ENCODE measurements around the gene SMC4. TPM values are rescaled to one million over a fixed set of nuclear protein-coding genes. Genes with fewer than 3 reads are reported as not detected.

SMC4 gene
- polyA plus RNA-seq, 1 of the 3 experiments (the other 2 are of a cell fraction) = 26.1 TPM

DNA sequence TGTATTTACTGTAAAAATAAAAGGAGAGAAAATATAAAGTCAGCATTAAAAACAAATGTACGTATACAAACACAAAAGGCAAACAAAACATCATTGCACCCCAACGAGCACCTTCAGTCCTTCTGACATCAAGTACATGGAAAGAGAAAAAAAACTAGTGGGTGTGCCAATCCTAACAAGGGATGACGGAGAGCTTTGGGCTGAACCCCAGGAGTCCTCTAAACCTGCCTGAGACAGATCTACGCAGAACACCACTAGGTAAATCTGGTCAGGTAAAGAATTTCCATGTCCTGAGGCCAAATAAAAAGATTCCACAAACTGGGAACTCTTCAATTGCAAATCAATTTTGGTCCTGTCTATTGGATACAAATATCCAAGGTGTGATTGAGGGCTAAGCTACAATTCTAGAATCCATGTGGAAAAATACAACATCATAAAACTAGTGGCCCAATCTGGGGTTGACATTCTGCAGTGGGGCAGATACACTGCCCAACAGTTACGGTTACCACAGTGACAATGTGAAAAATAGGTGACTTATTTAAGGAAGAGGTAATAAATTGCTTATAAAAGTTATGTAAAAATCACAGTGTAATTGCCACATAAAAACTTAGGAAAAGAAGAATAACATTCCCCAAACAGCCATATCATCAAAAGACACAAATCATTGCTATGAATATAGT is 14.7 kb upstream of the SMC4 start:
- Histone ChIP-seq H3K27me3 (ENCODE audit: insufficient read depth) (no peaks in the 10 kb centered on the region), H3K4me2 (no peak overlapping the region), H3K4me3 (ENCODE audit: low read depth in 2 of 2, low read length in 1 of 2) (no peak overlapping the region), H3K9ac (no peak overlapping the region), H3K4me1 (ENCODE audit: control insufficient read depth in 1 of 2, insufficient read depth in 2 of 2, low read depth in 1 of 2, low read length in 1 of 2) (peaks cover 0 to 5% of the 10 kb centered on the region in 2 experiments; a peak in 1 of 4 replicates), H2AFZ (ENCODE audit: low read depth) (no peak overlapping the region), H3K79me2 (ENCODE audit: insufficient read depth) (peaks cover 28% of the 10 kb centered on the region), H4K20me1 (ENCODE audit: insufficient read depth) (no peaks in the 10 kb centered on the region), H3K36me3 (replicated peaks in 1 of 2; ENCODE audit: control insufficient read depth in 1 of 2, insufficient read depth in 2 of 2, low read length in 1 of 2) (peaks cover 8 to 9% of the 10 kb centered on the region in 2 experiments), H3K27ac (ENCODE audit: low read depth in 2 of 2, low read length in 1 of 2) (no peak overlapping the region), H3K9me3 (no peaks in the 10 kb centered on the region), H3K9me2 (no peaks in the 10 kb centered on the region), H3F3A (replicated peaks; ENCODE audit: insufficient read depth) (peaks cover 3% of the 10 kb centered on the region)
- ChIA-PET CTCF (interaction anchor here (0.6 kb wide), 1 partner anchor 48 kb away, joined by 3 read pairs; no protein-coding TSS in a partner anchor), POLR2A (no interaction called here)
- TF ChIP-seq FOSL2 (IDR thresholded peaks at IDR 0.05; ENCODE audit: borderline replicate concordance, low read depth) (no peak), SIN3A (IDR thresholded peaks at IDR 0.05; ENCODE audit: borderline replicate concordance, low read depth, low read length) (no peak), ELF1 (IDR thresholded peaks at IDR 0.05) (no peak), RCOR1 (IDR thresholded peaks at IDR 0.05; ENCODE audit: low read length) (no peak), TEAD4 (IDR thresholded peaks at IDR 0.05; ENCODE audit: borderline replicate concordance, insufficient read depth) (no peak), EP300 (IDR thresholded peaks at IDR 0.05; ENCODE audit: borderline replicate concordance in 1 of 2, low read depth in 1 of 2, low read length in 1 of 2) (no peak), FOXJ3 (CRISPR knock-in tag; IDR thresholded peaks at IDR 0.05) (no peak), TCF12 (IDR thresholded peaks at IDR 0.05) (no peak), NFIC (IDR thresholded peaks at IDR 0.05; ENCODE audit: borderline replicate concordance) (no peak), RXRA (IDR thresholded peaks at IDR 0.05; ENCODE audit: borderline replicate concordance, low read depth) (no peak), RFX5 (IDR thresholded peaks at IDR 0.05; ENCODE audit: low read length) (no peak)
- WGBS (ENCODE audit: low lambda C conversion rate) = 95% methylated on average over 5 of the region's 5 CpGs
- DNase-seq = no peak

DNA sequence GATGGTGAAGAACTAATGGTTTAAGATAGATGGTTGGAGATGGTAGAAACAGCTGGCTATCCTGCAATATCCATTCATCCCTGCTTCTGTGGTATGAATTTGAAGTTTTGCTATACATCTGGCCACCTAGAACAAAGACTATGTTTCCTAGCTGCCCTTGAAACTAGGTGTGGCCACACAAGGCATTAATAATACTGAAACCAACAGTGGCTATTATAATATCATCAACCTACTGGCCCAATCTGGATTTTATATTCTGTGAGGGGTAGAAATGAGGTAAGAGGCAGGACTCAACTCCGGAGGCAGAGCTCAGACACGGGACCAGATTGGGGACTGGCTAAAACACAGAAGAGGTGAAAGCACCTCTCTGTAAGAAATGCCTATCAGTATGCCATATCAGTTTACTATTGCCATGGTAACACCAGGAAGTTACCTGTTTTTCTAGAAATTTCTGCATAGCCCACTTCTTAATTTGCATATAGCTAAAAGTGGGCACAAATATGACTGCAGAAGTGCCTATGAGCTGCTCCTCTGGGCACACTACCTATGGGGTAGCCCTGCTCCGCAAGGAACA is 8.8 kb upstream of the SMC4 start:
- Histone ChIP-seq H3K27me3 (ENCODE audit: insufficient read depth) (no peaks in the 10 kb centered on the region), H3K9me2 (no peaks in the 10 kb centered on the region), H3K36me3 (replicated peaks in 1 of 2; ENCODE audit: control insufficient read depth in 1 of 2, insufficient read depth in 2 of 2, low read length in 1 of 2) (no peaks in the 10 kb centered on the region), H3K4me1 (ENCODE audit: control insufficient read depth in 1 of 2, insufficient read depth in 2 of 2, low read depth in 1 of 2, low read length in 1 of 2) (peaks cover 4 to 6% of the 10 kb centered on the region in 2 experiments; a peak in 2 of 4 replicates), H3K79me2 (ENCODE audit: insufficient read depth) (peaks cover 78% of the 10 kb centered on the region), H3K9me3 (no peaks in the 10 kb centered on the region), H2AFZ (ENCODE audit: low read depth) (no peak overlapping the region), H3K27ac (ENCODE audit: low read depth in 2 of 2, low read length in 1 of 2) (no peak overlapping the region), H3K4me2 (no peak overlapping the region), H4K20me1 (ENCODE audit: insufficient read depth) (no peaks in the 10 kb centered on the region), H3K4me3 (ENCODE audit: low read depth in 2 of 2, low read length in 1 of 2) (no peak overlapping the region), H3F3A (replicated peaks; ENCODE audit: insufficient read depth) (peaks cover 8% of the 10 kb centered on the region), H3K9ac (no peak overlapping the region)
- DNase-seq = no peak
- TF ChIP-seq POLR2AphosphoS5 (IDR thresholded peaks at IDR 0.05; ENCODE audit: low read depth, low read length) (no peak), TAF1 (IDR thresholded peaks at IDR 0.05; ENCODE audit: borderline replicate concordance, low read depth, low read length) (no peak), SMC3 (IDR thresholded peaks at IDR 0.05; ENCODE audit: low read depth, low read length) (no peak), FOSL2 (IDR thresholded peaks at IDR 0.05; ENCODE audit: borderline replicate concordance, low read depth) (no peak), EZH2phosphoT487 (IDR thresholded peaks at IDR 0.05; ENCODE audit: borderline replicate concordance, low read depth) (no peak), ELF1 (IDR thresholded peaks at IDR 0.05) (no peak), CHD2 (IDR thresholded peaks at IDR 0.05; ENCODE audit: low read length, partially characterized antibody) (no peak), FOXJ3 (CRISPR knock-in tag; IDR thresholded peaks at IDR 0.05) (no peak), GATA2 (CRISPR knock-in tag; IDR thresholded peaks at IDR 0.05) (no peak), NRF1 (IDR thresholded peaks at IDR 0.05; ENCODE audit: low read depth, low read length) (no peak), YY1 (IDR thresholded peaks at IDR 0.05; ENCODE audit: low read depth) (no peak)
- TF ChIP-seq, protein P1, sequence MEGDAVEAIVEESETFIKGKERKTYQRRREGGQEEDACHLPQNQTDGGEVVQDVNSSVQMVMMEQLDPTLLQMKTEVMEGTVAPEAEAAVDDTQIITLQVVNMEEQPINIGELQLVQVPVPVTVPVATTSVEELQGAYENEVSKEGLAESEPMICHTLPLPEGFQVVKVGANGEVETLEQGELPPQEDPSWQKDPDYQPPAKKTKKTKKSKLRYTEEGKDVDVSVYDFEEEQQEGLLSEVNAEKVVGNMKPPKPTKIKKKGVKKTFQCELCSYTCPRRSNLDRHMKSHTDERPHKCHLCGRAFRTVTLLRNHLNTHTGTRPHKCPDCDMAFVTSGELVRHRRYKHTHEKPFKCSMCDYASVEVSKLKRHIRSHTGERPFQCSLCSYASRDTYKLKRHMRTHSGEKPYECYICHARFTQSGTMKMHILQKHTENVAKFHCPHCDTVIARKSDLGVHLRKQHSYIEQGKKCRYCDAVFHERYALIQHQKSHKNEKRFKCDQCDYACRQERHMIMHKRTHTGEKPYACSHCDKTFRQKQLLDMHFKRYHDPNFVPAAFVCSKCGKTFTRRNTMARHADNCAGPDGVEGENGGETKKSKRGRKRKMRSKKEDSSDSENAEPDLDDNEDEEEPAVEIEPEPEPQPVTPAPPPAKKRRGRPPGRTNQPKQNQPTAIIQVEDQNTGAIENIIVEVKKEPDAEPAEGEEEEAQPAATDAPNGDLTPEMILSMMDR (IDR thresholded peaks at IDR 0.05) = no peak
- TF ChIP-seq, protein P2, sequence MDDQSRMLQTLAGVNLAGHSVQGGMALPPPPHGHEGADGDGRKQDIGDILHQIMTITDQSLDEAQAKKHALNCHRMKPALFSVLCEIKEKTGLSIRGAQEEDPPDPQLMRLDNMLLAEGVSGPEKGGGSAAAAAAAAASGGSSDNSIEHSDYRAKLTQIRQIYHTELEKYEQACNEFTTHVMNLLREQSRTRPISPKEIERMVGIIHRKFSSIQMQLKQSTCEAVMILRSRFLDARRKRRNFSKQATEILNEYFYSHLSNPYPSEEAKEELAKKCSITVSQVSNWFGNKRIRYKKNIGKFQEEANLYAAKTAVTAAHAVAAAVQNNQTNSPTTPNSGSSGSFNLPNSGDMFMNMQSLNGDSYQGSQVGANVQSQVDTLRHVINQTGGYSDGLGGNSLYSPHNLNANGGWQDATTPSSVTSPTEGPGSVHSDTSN (IDR thresholded peaks at IDR 0.05) = no peak
- WGBS (ENCODE audit: low lambda C conversion rate) = 94% methylated on average over 3 of the region's 3 CpGs
- POLR2A ChIA-PET = no interaction called here
- CTCF ChIA-PET = interaction anchor here (1.1 to 1.3 kb wide), 2 partner anchors 13 to 22 kb away, joined by 3 read pairs; no protein-coding TSS in a partner anchor

Data from SK-N-SH (cell line).